KMS-11 (cell line): ENCODE measurements around the gene DLG2.

Experiments
- H2AFZ ChIP-seq: fragments of 200-600 bp; sonication (generic); 2 replicates; pipeline ENCODE4 v1.6.1; 2016; ENCODE audit warnings: antibody characterized with exemption, mixed run types, low read depth
- H3K27ac ChIP-seq: fragments of 200-600 bp; sonication (generic); 2 replicates; pipeline ENCODE4 v1.6.1; 2016; ENCODE audit warnings: mild to moderate bottlenecking, mixed run types
- H3K27me3 ChIP-seq: fragments of 200-600 bp; sonication (generic); 2 replicates; pipeline ENCODE4 v1.6.1; 2017; ENCODE audit warnings: mild to moderate bottlenecking, low read depth, mixed run types, moderate library complexity; ENCODE audit not compliant: insufficient read depth
- H3K36me3 ChIP-seq: fragments of 200-600 bp; sonication (generic); 2 replicates; pipeline ENCODE4 v1.6.1; 2017; ENCODE audit warnings: mild to moderate bottlenecking, mixed run types; ENCODE audit not compliant: insufficient read depth
- H3K4me1 ChIP-seq: fragments of 200-600 bp; sonication (generic); 2 replicates; pipeline ENCODE4 v1.6.1; 2016; ENCODE audit warnings: mild to moderate bottlenecking, low read depth, mixed run types; ENCODE audit not compliant: poor library complexity, severe bottlenecking
- H3K4me2 ChIP-seq: fragments of 200-600 bp; sonication (generic); 2 replicates; pipeline ENCODE4 v1.7.0; 2016; ENCODE audit warnings: mild to moderate bottlenecking, mixed run types
- H3K4me3 ChIP-seq: fragments of 200-600 bp; sonication (generic); IDR thresholded peaks from 2 replicates; pipeline ENCODE4 v1.6.1; 2017; ENCODE audit warnings: low read depth, low read length, mixed read lengths; ENCODE audit not compliant: insufficient read depth
- H3K79me2 ChIP-seq: fragments of 200-600 bp; sonication (generic); 2 replicates; pipeline ENCODE4 v1.6.1; 2016; ENCODE audit warnings: low read depth, mixed run types; ENCODE audit not compliant: insufficient read depth
- H3K9ac ChIP-seq: fragments of 200-600 bp; sonication (generic); 2 replicates; pipeline ENCODE4 v1.6.1; 2016; ENCODE audit warnings: mild to moderate bottlenecking, mixed run types
- H4K20me1 ChIP-seq: fragments of 200-600 bp; sonication (generic); 2 replicates; pipeline ENCODE4 v1.6.1; 2016; ENCODE audit warnings: mild to moderate bottlenecking, mixed run types; ENCODE audit not compliant: insufficient read depth
- CTCF ChIP-seq: fragments of 200-600 bp; sonication (generic); conservative IDR thresholded peaks from 2 replicates; pipeline ENCODE4 v1.6.1; 2017; ENCODE audit warnings: low read depth, mild to moderate bottlenecking, antibody characterized with exemption, low read length, moderate library complexity, mixed read lengths

Gene DLG2

GRCh38 chr11:84740050-84740449 is 887.1 kb downstream of the DLG2 start:
- no peaks in the 10 kb centered on the region for H3K27me3 ChIP-seq
- H3K79me2 ChIP-seq: no peaks in the 10 kb centered on the region
- H3K27ac ChIP-seq: no peak overlapping the region
- H3K4me1 ChIP-seq: no peaks in the 10 kb centered on the region
- H3K9ac ChIP-seq: no peak overlapping the region
- no peak overlapping the region for H2AFZ ChIP-seq
- H3K4me3 ChIP-seq: no peak overlapping the region
- no peak overlapping the region for H3K4me2 ChIP-seq
- no peaks in the 10 kb centered on the region for H3K36me3 ChIP-seq
- no peaks in the 10 kb centered on the region for H4K20me1 ChIP-seq
- no peak for TF ChIP-seq CTCF

DNA sequence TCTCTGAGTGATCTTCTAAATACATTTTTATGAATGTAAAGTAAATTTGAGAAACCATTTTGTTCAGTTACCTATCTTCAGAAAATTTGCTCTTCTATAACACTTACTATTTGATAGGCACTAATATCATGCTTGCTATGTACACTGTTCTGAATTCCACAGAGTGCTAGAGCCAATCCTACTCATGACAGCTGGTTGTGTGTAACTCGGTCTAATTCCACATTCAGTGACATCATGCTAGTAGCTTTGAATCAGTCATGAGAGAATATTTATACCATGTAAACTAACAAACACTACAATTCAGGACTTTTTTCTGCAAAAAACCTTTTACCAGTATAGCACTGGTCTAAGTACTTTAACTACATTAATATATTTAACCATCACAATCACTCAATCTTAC is 902.9 kb downstream of the DLG2 start:
- no peak overlapping the region for H3K4me2 ChIP-seq
- no peak overlapping the region for H3K4me3 ChIP-seq
- H3K9ac ChIP-seq: no peak overlapping the region
- H3K27ac ChIP-seq: no peak overlapping the region
- H3K79me2 ChIP-seq: no peaks in the 10 kb centered on the region
- no peaks in the 10 kb centered on the region for H4K20me1 ChIP-seq
- H3K27me3 ChIP-seq: no peaks in the 10 kb centered on the region
- no peaks in the 10 kb centered on the region for H3K36me3 ChIP-seq
- H3K4me1 ChIP-seq: peaks cover 53% of the 10 kb centered on the region
- H2AFZ ChIP-seq: no peak overlapping the region
- TF ChIP-seq CTCF: no peak

GRCh38 chr11:84722583-84723108 is 904.5 kb downstream of the DLG2 start:
- Histone ChIP-seq H3K4me3 (no peak overlapping the region), H3K27me3 (no peaks in the 10 kb centered on the region), H3K79me2 (no peaks in the 10 kb centered on the region), H3K4me1 (peaks cover 50% of the 10 kb centered on the region), H4K20me1 (no peaks in the 10 kb centered on the region), H2AFZ (no peak overlapping the region), H3K4me2 (peak overlapping the region; percentile 81), H3K9ac (no peak overlapping the region; the same call in 1 of the 2 replicates), H3K36me3 (no peaks in the 10 kb centered on the region), H3K27ac (peak overlapping the region; percentile 98)
- peak; percentile 75 for TF ChIP-seq CTCF

DNA sequence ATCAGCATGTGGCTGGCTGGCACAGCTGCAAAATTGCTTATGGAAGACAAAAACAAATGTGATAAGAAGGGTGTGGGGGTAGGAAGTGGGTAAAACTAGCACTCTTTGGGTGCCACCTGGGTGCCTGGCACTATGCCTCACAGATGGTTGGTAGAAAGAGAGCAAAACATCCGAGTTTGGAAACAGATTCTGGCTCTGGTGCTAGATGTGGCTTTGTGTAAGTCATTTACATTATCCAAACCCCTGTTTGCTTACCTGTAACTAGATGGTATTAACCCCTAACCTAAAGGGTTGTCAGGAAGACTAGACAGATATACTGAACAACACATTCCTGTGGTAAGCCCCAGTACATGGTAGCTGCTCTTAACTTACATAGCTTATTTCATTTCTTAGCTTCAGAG is 905.6 kb downstream of the DLG2 start:
- Histone ChIP-seq H4K20me1 (no peaks in the 10 kb centered on the region), H3K27ac (peak overlapping the region; percentile 98), H3K9ac (peak overlapping the region; percentile 93), H3K4me3 (peak overlapping the region; percentile 4), H3K4me2 (peak overlapping the region; percentile 81), H3K4me1 (peaks cover 50% of the 10 kb centered on the region), H3K79me2 (no peaks in the 10 kb centered on the region), H2AFZ (peak overlapping the region; percentile 83; the same call in 1 of the 2 replicates), H3K36me3 (no peaks in the 10 kb centered on the region), H3K27me3 (no peaks in the 10 kb centered on the region)
- no peak for TF ChIP-seq CTCF
